GM12873 (cell line): Measurements from ENCODE around the gene KIAA1586.

Experiments used
- CTCF ChIP-seq: IDR thresholded peaks from 2 replicates; pipeline ENCODE4 v1.5.1; 2012; ENCODE audit warnings: low read depth, mild to moderate bottlenecking, moderate library complexity, low read length, control low read depth; ENCODE audit not compliant: insufficient read depth; ENCODE audit errors: missing control alignments

The KIAA1586 gene

GRCh38 chr6:57027301-57027700, 19.2 kb upstream of the KIAA1586 start:
- no peak for TF ChIP-seq CTCF

GRCh38 chr6:57029213-57029612, 17.3 kb upstream of the KIAA1586 start:
- no peak for TF ChIP-seq CTCF

GRCh38 chr6:57033228-57033627, 13.3 kb upstream of the KIAA1586 start:
- no peak for TF ChIP-seq CTCF

GRCh38 chr6:57035549-57035948, 10.9 kb upstream of the KIAA1586 start:
- TF ChIP-seq CTCF = no peak

GRCh38 chr6:57038906-57039305, 7.6 kb upstream of the KIAA1586 start:
- no peak for TF ChIP-seq CTCF

GRCh38 chr6:57040011-57040410, 6.5 kb upstream of the KIAA1586 start:
- peak; percentile 8 for TF ChIP-seq CTCF

- no peak for TF ChIP-seq CTCF
Measured at GRCh38 chr6:57044568-57044967, 1.9 kb upstream of the KIAA1586 start.
